GM23248 (cell line): ENCODE results near the gene ANTXRL. TPM values are rescaled to one million over a fixed set of nuclear protein-coding genes. Genes with fewer than 3 reads are reported as not detected.

Experiments used
- DNase-seq: peaks from one replicate; pipeline ENCODE4 v3.0.0-alpha.2; 2015
- H2AFZ ChIP-seq: fragments of 200-600 bp; sonication (generic); 2 replicates; pipeline ENCODE4 v1.6.1; 2016; ENCODE audit warnings: antibody characterized with exemption
- H3F3A ChIP-seq: fragments of 200-600 bp; sonication (generic); 2 replicates; pipeline ENCODE4 v1.6.1; 2016; ENCODE audit warnings: mild to moderate bottlenecking, antibody characterized with exemption, mixed run types; ENCODE audit not compliant: insufficient read depth
- H3K27ac ChIP-seq: fragments of 200-600 bp; sonication (generic); 2 replicates; pipeline ENCODE4 v1.5.1; 2016; ENCODE audit warnings: mild to moderate bottlenecking
- H3K27me3 ChIP-seq: fragments of 200-600 bp; sonication (generic); replicated peaks from 2 replicates; pipeline ENCODE4 v1.6.1; 2016; ENCODE audit warnings: mild to moderate bottlenecking; ENCODE audit not compliant: insufficient read depth
- H3K36me3 ChIP-seq: fragments of 200-600 bp; sonication (generic); 2 replicates; pipeline ENCODE4 v1.6.1; 2016; ENCODE audit warnings: low read depth, mild to moderate bottlenecking
- H3K4me1 ChIP-seq: fragments of 200-600 bp; sonication (generic); 2 replicates; pipeline ENCODE4 v1.6.1; 2016; ENCODE audit warnings: mild to moderate bottlenecking; ENCODE audit not compliant: insufficient read depth
- H3K4me2 ChIP-seq: fragments of 200-600 bp; sonication (generic); one replicate; pipeline ENCODE4 v1.6.1; 2016; ENCODE audit warnings: mild to moderate bottlenecking; ENCODE audit not compliant: unreplicated experiment
- H3K4me3 ChIP-seq: fragments of 200-600 bp; sonication (generic); 2 replicates; pipeline ENCODE4 v1.5.1; 2016; ENCODE audit warnings: mild to moderate bottlenecking
- H3K79me2 ChIP-seq: fragments of 200-600 bp; sonication (generic); 2 replicates; pipeline ENCODE4 v1.6.1; 2016; ENCODE audit warnings: mild to moderate bottlenecking; ENCODE audit not compliant: insufficient read depth
- H3K9ac ChIP-seq: fragments of 200-600 bp; sonication (generic); 2 replicates; pipeline ENCODE4 v1.6.1; 2016; ENCODE audit warnings: mild to moderate bottlenecking
- H3K9me2 ChIP-seq: fragments of 200-600 bp; sonication (generic); 2 replicates; pipeline ENCODE4 v1.6.1; 2016; ENCODE audit warnings: mixed run types, mild to moderate bottlenecking, moderate library complexity; ENCODE audit not compliant: insufficient read depth
- H3K9me3 ChIP-seq: fragments of 200-600 bp; sonication (generic); one replicate; pipeline ENCODE4 v1.6.1; 2017; ENCODE audit warnings: low read depth
- H4K20me1 ChIP-seq: fragments of 200-600 bp; sonication (generic); 2 replicates; pipeline ENCODE4 v1.6.0; 2016; ENCODE audit not compliant: insufficient read depth
- EZH2 ChIP-seq: fragments of 200-600 bp; sonication (generic); IDR thresholded peaks from 2 replicates; pipeline ENCODE4 v1.6.1; 2018; ENCODE audit warnings: antibody characterized with exemption, mild to moderate bottlenecking; ENCODE audit not compliant: insufficient read depth, poor library complexity, severe bottlenecking
- EZH2phosphoT487 ChIP-seq: fragments of 200-600 bp; sonication (generic); IDR thresholded peaks from 2 replicates; pipeline ENCODE4 v1.6.1; 2018; ENCODE audit warnings: antibody characterized with exemption, moderate library complexity, mild to moderate bottlenecking, low read depth; ENCODE audit not compliant: insufficient read depth
- WGBS, 2 experiments: methylation state at CpG; one replicate each; pipeline ENCODE4 v1.1.6; 2015 to 2017; ENCODE audit warnings: low lambda C conversion rate in 2 of 2, low coverage in 1 of 2; ENCODE audit errors: missing lambda C conversion rate in 2 of 2; 5-methylcytosine and 5-hydroxymethylcytosine counted together
- in situ Hi-C: fragments of 300-500 bp; cut with MboI; formaldehyde crosslinking; loops from 2 replicates; pipeline ENCODE4 v1.15.0; 2020
- polyA plus RNA-seq: library from polyadenylated mRNA; unstranded; fragments of >200 nt; fragmentation: Nextera tagmentation; extraction: Ambion mirVana; gene quantifications from 2 replicates; pipeline ENCODE4 v1.2.1, GENCODE V29; 2016
- total RNA-seq: library from RNA; depleted of rRNA; stranded (reverse); fragments of >200 nt; shearing (Covaris generic); gene quantifications from 2 replicates; pipeline ENCODE4 v1.2.3, GENCODE V29; 2014

Gene ANTXRL
- total and polyA plus RNA-seq, 2 experiments from 2014 or later = not detected

- H3K79me2 ChIP-seq = no peaks in the 10 kb centered on the region
- 84% methylated on average over 7 of the region's 7 CpGs for WGBS, 2 experiments
- TF ChIP-seq EZH2phosphoT487 (no peak), EZH2 (no peak)
- in situ Hi-C loops = no loop called here
- DNase-seq = no peak
- H3K9me3 ChIP-seq = no peaks in the 10 kb centered on the region
- peaks cover 17% of the 10 kb centered on the region for H3K4me1 ChIP-seq
- no peaks in the 10 kb centered on the region for H3K9me2 ChIP-seq
- H3K4me3 ChIP-seq = no peak overlapping the region
- no peak overlapping the region for H3K9ac ChIP-seq
- no peaks in the 10 kb centered on the region for H3K27me3 ChIP-seq
- H3K4me2 ChIP-seq = no peak overlapping the region
- no peak overlapping the region for H2AFZ ChIP-seq
- H3K36me3 ChIP-seq = no peaks in the 10 kb centered on the region
- H3K27ac ChIP-seq = no peak overlapping the region
- H3F3A ChIP-seq = no peaks in the 10 kb centered on the region
- no peaks in the 10 kb centered on the region for H4K20me1 ChIP-seq
Observed at GRCh38 chr10:46289209-46289810, 2.5 kb downstream of the ANTXRL start.

DNA sequence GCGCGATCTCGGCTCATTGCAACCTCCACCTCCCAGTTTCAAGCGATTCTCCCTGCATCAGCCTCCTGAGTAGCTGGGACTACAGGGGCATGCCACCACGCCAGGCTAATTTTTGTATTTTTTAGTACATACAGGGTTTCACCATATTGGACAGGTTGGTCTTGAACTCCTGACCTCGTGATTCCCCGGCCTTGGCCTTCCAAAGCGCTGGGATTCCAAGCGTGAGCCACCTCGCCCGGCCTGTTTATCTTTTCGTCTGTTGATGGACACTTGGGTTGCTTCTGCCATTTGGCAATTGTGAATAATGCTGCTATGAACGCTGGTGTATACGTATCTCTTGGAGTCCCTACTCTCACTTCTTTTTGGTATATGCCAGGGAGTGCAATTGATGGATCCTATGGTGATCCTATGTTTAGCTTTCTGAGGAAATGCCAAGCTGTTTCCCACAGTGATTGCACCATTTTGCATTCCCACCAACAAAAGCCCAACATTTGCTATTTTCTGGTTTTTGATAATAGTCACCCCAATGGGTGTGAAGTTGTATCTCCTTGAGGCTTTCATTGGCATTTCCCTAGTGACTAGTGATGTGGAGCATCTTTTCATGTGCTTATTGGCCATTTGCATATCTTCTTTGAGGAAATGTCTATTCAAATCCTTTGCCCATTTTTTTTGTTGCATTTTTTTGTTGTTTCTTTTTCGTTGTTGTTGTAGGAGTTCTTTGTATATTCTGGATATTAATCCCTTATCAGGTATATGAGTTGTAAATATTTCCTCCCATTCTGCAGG, 3.5 kb downstream of the ANTXRL start:
- Histone ChIP-seq H3K4me2 (no peak overlapping the region), H2AFZ (no peak overlapping the region), H3K4me1 (peaks cover 14% of the 10 kb centered on the region), H3K27ac (no peak overlapping the region), H3F3A (no peaks in the 10 kb centered on the region), H3K36me3 (no peaks in the 10 kb centered on the region), H3K4me3 (no peak overlapping the region), H3K9me2 (no peaks in the 10 kb centered on the region), H4K20me1 (no peaks in the 10 kb centered on the region), H3K9me3 (no peaks in the 10 kb centered on the region), H3K79me2 (no peaks in the 10 kb centered on the region), H3K9ac (no peak overlapping the region), H3K27me3 (no peaks in the 10 kb centered on the region)
- no peak for DNase-seq
- 93 to 96% methylated on average over 15 of the region's 15 CpGs for WGBS, 2 experiments
- in situ Hi-C loops = no loop called here
- TF ChIP-seq EZH2 = no peak
- TF ChIP-seq EZH2phosphoT487 = no peak

- Histone ChIP-seq H3K27me3 (no peaks in the 10 kb centered on the region), H3K4me1 (peaks cover 11% of the 10 kb centered on the region), H2AFZ (no peak overlapping the region), H3K79me2 (no peaks in the 10 kb centered on the region), H3K27ac (no peak overlapping the region), H3K9me2 (no peaks in the 10 kb centered on the region), H4K20me1 (no peaks in the 10 kb centered on the region), H3K9ac (no peak overlapping the region), H3K4me3 (no peak overlapping the region), H3K36me3 (no peaks in the 10 kb centered on the region), H3F3A (no peaks in the 10 kb centered on the region), H3K4me2 (no peak overlapping the region), H3K9me3 (no peaks in the 10 kb centered on the region)
- TF ChIP-seq EZH2 (no peak), EZH2phosphoT487 (no peak)
- DNase-seq = peak; percentile 23
- 39 to 41% methylated on average over 10 of the region's 10 CpGs for WGBS, 2 experiments
- in situ Hi-C loops = no loop called here
Observed at GRCh38 chr10:46291817-46292572, 5.2 kb downstream of the ANTXRL start.

- H3F3A ChIP-seq = no peaks in the 10 kb centered on the region
- no peaks in the 10 kb centered on the region for H4K20me1 ChIP-seq
- WGBS, 2 experiments = 74 to 77% methylated on average over 6 of the region's 6 CpGs
- no peak for TF ChIP-seq EZH2
- no peak for TF ChIP-seq EZH2phosphoT487
- no peak overlapping the region for H3K4me2 ChIP-seq
- H3K79me2 ChIP-seq = no peaks in the 10 kb centered on the region
- H3K4me1 ChIP-seq = peaks cover 11% of the 10 kb centered on the region
- H3K27ac ChIP-seq = no peak overlapping the region
- H3K9me3 ChIP-seq = no peaks in the 10 kb centered on the region
- H2AFZ ChIP-seq = no peak overlapping the region
- no peak for DNase-seq
- no peaks in the 10 kb centered on the region for H3K9me2 ChIP-seq
- H3K4me3 ChIP-seq = no peak overlapping the region
- in situ Hi-C loops = no loop called here
- H3K27me3 ChIP-seq = no peaks in the 10 kb centered on the region
- H3K36me3 ChIP-seq = no peaks in the 10 kb centered on the region
- no peak overlapping the region for H3K9ac ChIP-seq
Observed at GRCh38 chr10:46292573-46293023, 5.8 kb downstream of the ANTXRL start.
